ENCODE measurements around the gene ZC3HAV1.
"Not testable (repeated sequence)": the region's sequence is repeated elsewhere in the genome, so short reads cannot be mapped to it uniquely, and the experiment has no call there.

Gene ZC3HAV1

GRCh38 chr7:139131601-139132041 is 22.1 kb upstream of the ZC3HAV1 start:
- FAIRE-seq (no peak), DNase-seq (ENCODE audit: insufficient read length, low spot score) (no peak)
- TF ChIP-seq CTCF (IDR thresholded peaks at IDR 0.05; ENCODE audit: insufficient read depth, missing control alignments) = no peak

- not testable (repeated sequence) for FAIRE-seq; DNase-seq (ENCODE audit: insufficient read length, low spot score)
Measured at GRCh38 chr7:139129814-139130213, 20.3 kb upstream of the ZC3HAV1 start.

DNA sequence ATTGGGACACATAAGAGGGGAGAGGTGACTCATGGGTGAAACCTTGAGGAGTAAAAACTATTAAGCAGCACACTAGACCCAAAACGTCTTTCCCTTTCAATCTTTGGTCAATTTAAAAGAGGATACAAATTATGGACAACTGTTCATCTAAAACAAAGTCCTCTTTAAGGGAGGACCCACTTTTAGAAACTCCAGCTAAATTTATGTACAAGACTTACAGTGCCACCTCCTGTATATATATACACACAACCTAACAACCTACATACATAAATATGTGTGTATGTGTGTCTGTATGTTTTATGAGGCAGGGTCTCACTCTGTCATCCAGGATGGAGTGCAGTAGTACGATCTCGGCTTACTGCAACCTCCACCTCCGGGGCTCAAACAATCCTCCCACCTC is 18.1 kb upstream of the ZC3HAV1 start:
- no peak for FAIRE-seq
- no peak for TF ChIP-seq CTCF (IDR thresholded peaks at IDR 0.05; ENCODE audit: insufficient read depth, missing control alignments)
- DNase-seq (ENCODE audit: insufficient read length, low spot score) = no peak

DNA sequence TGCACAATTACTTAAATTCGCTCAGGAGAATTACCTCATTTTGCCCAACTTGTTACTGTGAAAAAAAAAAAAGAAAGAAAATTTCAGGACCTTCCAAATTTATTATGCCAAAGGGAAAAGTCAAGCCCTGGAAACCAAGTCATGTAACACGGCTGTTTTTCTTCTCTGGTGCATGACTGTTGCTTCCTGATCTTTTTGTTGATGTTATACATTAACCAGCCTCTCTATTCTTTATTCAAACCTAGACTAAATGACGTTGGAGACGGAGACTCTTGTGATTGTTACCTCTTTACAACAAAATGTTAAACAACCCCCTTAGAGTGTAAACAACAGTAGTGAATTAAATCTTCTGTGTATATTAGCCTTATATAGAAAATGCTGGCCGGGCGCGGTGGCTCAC is 16.1 kb upstream of the ZC3HAV1 start:
- no peak for DNase-seq (ENCODE audit: insufficient read length, low spot score)
- no peak for TF ChIP-seq CTCF (IDR thresholded peaks at IDR 0.05; ENCODE audit: insufficient read depth, missing control alignments)

DNA sequence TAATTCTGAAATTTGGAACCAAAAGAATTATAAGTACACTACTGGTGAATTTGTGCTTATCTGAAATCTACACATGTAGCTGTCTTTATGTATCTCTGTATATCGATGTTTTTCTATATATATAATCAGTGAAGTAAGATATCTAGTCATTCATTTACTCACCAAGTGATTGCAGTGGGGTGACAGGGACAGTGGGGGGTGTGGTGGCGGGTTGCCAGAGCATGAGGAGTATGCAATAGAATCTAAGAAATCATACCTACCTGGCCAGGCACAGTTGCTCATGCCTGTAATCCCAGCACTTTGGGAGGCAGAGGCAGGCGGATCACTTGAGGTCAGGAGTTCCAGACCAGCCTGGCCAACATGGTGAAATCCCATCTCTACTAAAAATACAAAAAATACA is 15.5 kb upstream of the ZC3HAV1 start:
- not testable (repeated sequence) for DNase-seq (ENCODE audit: insufficient read length, low spot score); FAIRE-seq

More for the DNA sequence above, 16.1 kb upstream of the ZC3HAV1 start:
- FAIRE-seq = no peak

- DNase-seq (ENCODE audit: insufficient read length, low spot score) (no peak), FAIRE-seq (no peak)
- no peak for TF ChIP-seq CTCF (IDR thresholded peaks at IDR 0.05; ENCODE audit: insufficient read depth, missing control alignments)
Measured at GRCh38 chr7:139124084-139124914, 14.8 kb upstream of the ZC3HAV1 start.

GRCh38 chr7:139119486-139119849 is 9.9 kb upstream of the ZC3HAV1 start:
- no peak for DNase-seq (ENCODE audit: insufficient read length, low spot score)
- FAIRE-seq = no peak
- no peak for TF ChIP-seq CTCF (IDR thresholded peaks at IDR 0.05; ENCODE audit: insufficient read depth, missing control alignments)

GRCh38 chr7:139118805-139119485 is 9.4 kb upstream of the ZC3HAV1 start:
- DNase-seq (ENCODE audit: insufficient read length, low spot score) (no peak), FAIRE-seq (no peak)
- no peak for TF ChIP-seq CTCF (IDR thresholded peaks at IDR 0.05; ENCODE audit: insufficient read depth, missing control alignments)

All from D721Med (cell line).